K562 (cell line): ENCODE measurements around the gene FDX2. TPM values are rescaled to one million over a fixed set of nuclear protein-coding genes. Genes with fewer than 3 reads are reported as not detected.

ENCODE experiments used
- ATAC-seq: fragments of 200-7000 bp; cut with Tn5 transposase; 3 replicates; pipeline ENCODE4 v1.9.1; 2020; ENCODE audit warnings: moderate library complexity
- BruUV-seq: library from RNA; stranded (reverse); fragments of 400-500 nt; replicated peaks from 2 replicates; lab custom pipeline; 2021; lab: Mats Ljungman, UMichigan
- CTCF ChIA-PET: fragments of 300-600 bp; formaldehyde crosslinking; extraction: SDS; loops from one replicate; lab custom pipeline; 2021; ENCODE audit warnings: low intra/inter-chr PET ratio; lab: Yijun Ruan, JAX
- POLR2A ChIA-PET: fragments of 300-600, 350-650 bp; sonication (Branson Sonifier 250); formaldehyde crosslinking; extraction: SDS; loops from one replicate; lab custom pipeline; 2021; ENCODE audit warnings: antibody characterized with exemption, inconsistent platforms; lab: Yijun Ruan, JAX
- DNase-seq, 4 experiments: peaks; one replicate each; pipeline versions ENCODE4 v3.0.0 to v3.0.0-alpha.2; 2011 to 2018; ENCODE audit warnings: low spot score in 3 of 4, mixed read lengths in 3 of 4; ENCODE audit errors: extremely low read depth in 1 of 4
- FAIRE-seq: peaks from 2 replicates; lab custom pipeline; 2011; peaks lifted over from hg19 to GRCh38; lab: Jason Lieb, UNC
- H2AFZ ChIP-seq: 2 replicates; pipeline ENCODE4 v1.6.0; 2011; ENCODE audit warnings: low read depth, low read length, control low read depth, inconsistent platforms
- H3K27ac ChIP-seq: fragments of 200-600 bp; 3 replicates; pipeline ENCODE4 v1.8.0; 2011; ENCODE audit warnings: low read depth, mild to moderate bottlenecking, control low read depth, inconsistent platforms, low read length, moderate library complexity, mixed read lengths; ENCODE audit errors: extremely low read depth
- H3K27me3 ChIP-seq, 2 experiments: fragments of 300-600 bp in 1 of 2; 2 replicates in 1 of 2; 3 replicates in 1 of 2; pipeline versions ENCODE4 v1.6.0 to v1.8.0; 2011; ENCODE audit warnings: inconsistent platforms in 2 of 2, low read length in 2 of 2, mild to moderate bottlenecking in 1 of 2, mixed read lengths in 1 of 2, moderate library complexity in 1 of 2; ENCODE audit not compliant: control insufficient read depth in 2 of 2, insufficient read depth in 2 of 2
- H3K36me3 ChIP-seq: fragments of 300-600 bp; 3 replicates; pipeline ENCODE4 v1.8.0; 2011; ENCODE audit warnings: mild to moderate bottlenecking, low read length, inconsistent platforms; ENCODE audit not compliant: control insufficient read depth, insufficient read depth
- H3K4me1 ChIP-seq, 2 experiments: fragments of 200-600 bp in 1 of 2; replicated peaks in 1 of 2; 2 replicates in 1 of 2; 3 replicates in 1 of 2; pipeline versions ENCODE4 v1.5.1 to v1.8.0; 2011; ENCODE audit warnings: inconsistent platforms in 2 of 2, low read length in 2 of 2, mild to moderate bottlenecking in 1 of 2, mixed read lengths in 1 of 2, moderate library complexity in 1 of 2; ENCODE audit not compliant: control insufficient read depth in 2 of 2, insufficient read depth in 2 of 2
- H3K4me2 ChIP-seq: 2 replicates; pipeline ENCODE4 v1.6.1; 2011; ENCODE audit warnings: low read length, control low read depth, inconsistent platforms, mixed read lengths; ENCODE audit not compliant: insufficient read depth
- H3K4me3 ChIP-seq: fragments of 200-600 bp; sonication (generic), shearing (Covaris generic); 2 replicates; pipeline ENCODE4 v1.5.1; 2016; ENCODE audit warnings: control low read depth, inconsistent platforms
- H3K79me2 ChIP-seq: fragments of 200-600 bp; 3 replicates; pipeline ENCODE4 v1.8.0; 2011; ENCODE audit warnings: low read length, inconsistent platforms; ENCODE audit not compliant: control insufficient read depth, insufficient read depth
- H3K9ac ChIP-seq, 2 experiments: 2 replicates each; pipeline versions ENCODE4 v1.6.0 to v1.6.1; 2011; ENCODE audit warnings: low read depth in 2 of 2, low read length in 2 of 2, control low read depth in 1 of 2, inconsistent platforms in 1 of 2, mild to moderate bottlenecking in 1 of 2, mixed read lengths in 1 of 2; ENCODE audit not compliant: insufficient read depth in 1 of 2
- H3K9me1 ChIP-seq: one replicate; pipeline ENCODE4 v1.6.0; 2011; ENCODE audit warnings: inconsistent platforms, mild to moderate bottlenecking, low read length, moderate library complexity; ENCODE audit not compliant: control insufficient read depth, insufficient read depth
- H3K9me3 ChIP-seq: replicated peaks from 2 replicates; pipeline ENCODE4 v1.5.1; 2011; ENCODE audit warnings: low read depth, low read length, inconsistent platforms; ENCODE audit not compliant: control insufficient read depth, insufficient read depth
- H4K20me1 ChIP-seq: replicated peaks from 2 replicates; pipeline ENCODE4 v1.6.1; 2011; ENCODE audit warnings: low read length, inconsistent platforms, mixed read lengths; ENCODE audit not compliant: control insufficient read depth, insufficient read depth
- ARNT ChIP-seq, 2 experiments: fragments of 450-650 bp; IDR thresholded peaks; 2 replicates each; pipeline ENCODE4 v1.6.1; 2016; ENCODE audit warnings: mild to moderate bottlenecking in 1 of 2
- CREB5 ChIP-seq: fragments of 250-450 bp; sonication (Bioruptor Pico); IDR thresholded peaks from 2 replicates; pipeline ENCODE4 v1.5.0; 2020; ENCODE audit warnings: mild to moderate bottlenecking
- DACH1 ChIP-seq: fragments of 450-650 bp; IDR thresholded peaks from 2 replicates; pipeline ENCODE4 v1.6.1; 2018; ENCODE audit not compliant: partially characterized antibody
- FOXO4 ChIP-seq: fragments of 450-650 bp; formaldehyde crosslinking; IDR thresholded peaks from 2 replicates; pipeline ENCODE4 v1.4.0; 2020; ENCODE audit warnings: mild to moderate bottlenecking, moderate library complexity
- IRF9 ChIP-seq: fragments of 450-650 bp; IDR thresholded peaks from 2 replicates; pipeline ENCODE4 v1.6.1; 2016; ENCODE audit warnings: missing biosample characterization, missing genetic modification characterization
- MCM2 ChIP-seq: fragments of 450-650 bp; IDR thresholded peaks from 2 replicates; pipeline ENCODE4 v1.6.1; 2017; ENCODE audit warnings: low read depth, mild to moderate bottlenecking
- NCOR1 ChIP-seq: fragments of 450-650 bp; IDR thresholded peaks from 2 replicates; pipeline ENCODE4 v1.6.1; 2016; ENCODE audit warnings: mild to moderate bottlenecking, moderate library complexity
- NR4A1 ChIP-seq, 2 experiments: fragments of 250-450 bp in 1 of 2; fragments of 450-650 bp in 1 of 2; sonication (Bioruptor Pico) in 1 of 2; IDR thresholded peaks; 2 replicates each; pipeline versions ENCODE4 v1.4.0 to v1.6.1; 2016 to 2020; ENCODE audit warnings: mild to moderate bottlenecking in 2 of 2, missing compliant biosample characterization in 1 of 2, missing genetic modification characterization in 1 of 2, moderate library complexity in 1 of 2
- PML ChIP-seq: IDR thresholded peaks from 2 replicates; pipeline ENCODE4 v1.6.1; 2012; ENCODE audit warnings: low read length, inconsistent platforms
- PTBP1 ChIP-seq: fragments of 200-400 bp; formaldehyde crosslinking; IDR thresholded peaks from 2 replicates; pipeline ENCODE4 v1.6.1; 2017; ENCODE audit warnings: low read depth, low read length
- RFX7 ChIP-seq: fragments of 250-450 bp; sonication (Bioruptor Pico); IDR thresholded peaks from 2 replicates; pipeline ENCODE4 v1.5.1; 2021; ENCODE audit warnings: mild to moderate bottlenecking
- ZHX1 ChIP-seq: fragments of 150-350 bp; conservative IDR thresholded peaks from 2 replicates; pipeline ENCODE4 v1.6.1; 2014; ENCODE audit warnings: low read length
- ZNF311 ChIP-seq: fragments of 250-450 bp; sonication (Bioruptor Pico); IDR thresholded peaks from 2 replicates; pipeline ENCODE4 v1.4.0; 2020; ENCODE audit warnings: mild to moderate bottlenecking, moderate library complexity
- WGBS: fragments of 100-300 bp; shearing (Covaris generic); methylation state at CpG from one replicate; pipeline ENCODE4 v1.1.6; 2016; ENCODE audit warnings: low coverage, mixed read lengths; ENCODE audit not compliant: insufficient coverage; ENCODE audit errors: missing lambda C conversion rate; 5-methylcytosine and 5-hydroxymethylcytosine counted together
- in situ Hi-C: fragments of 300-500 bp; cut with MboI; formaldehyde crosslinking; loops from 4 replicates; pipeline ENCODE4 v1.15.0; 2018; ENCODE audit warnings: inconsistent platforms, mixed read lengths
- intact Hi-C: fragments of 100-400 bp; cut with micrococcal nuclease; formaldehyde crosslinking; loops from 2 replicates; pipeline ENCODE4 v1.14.2; 2022
- polyA plus RNA-seq, 8 experiments: library from polyadenylated mRNA; depleted of rRNA in 4 of 8; stranded (reverse) in 5 of 8; unstranded in 3 of 8; fragments of >200 nt; fragmentation: Nextera tagmentation in 2 of 8; fragmentation: Illumina TruSeq in 1 of 8; extraction: Ambion mirVana in 2 of 8; extraction: Trizol in 1 of 8; gene quantifications; 2 replicates each; pipeline versions ENCODE4 v1.2.1 to v1.2.3, GENCODE V29; 2011 to 2014; ENCODE audit warnings: inconsistent platforms in 1 of 8, missing spikeins in 1 of 8
- total RNA-seq, 7 experiments: library from RNA; depleted of rRNA in 6 of 7; stranded (reverse); fragments of >200 nt in 6 of 7; fragmentation: Illumina TruSeq in 2 of 7; extraction: Trizol in 2 of 7; gene quantifications; 2 replicates each; pipeline versions ENCODE4 v1.2.1 to v1.2.3, GENCODE V29; 2011 to 2021; ENCODE audit warnings: low replicate concordance in 1 of 7
- TF ChIP-seq, protein P1 (sequence below): sonication (generic); formaldehyde crosslinking; IDR thresholded peaks from 2 replicates; pipeline ENCODE4 v1.8.0; 2022; ENCODE audit warnings: missing genetic modification reagents, mild to moderate bottlenecking, moderate library complexity, borderline replicate concordance

The FDX2 gene
- total and polyA plus RNA-seq, 9 of the 15 experiments (the other 6 are each of a cell fraction or from before 2014, with no cell fraction given) = 2.5 to 49.8 (median 29.7) TPM

DNA sequence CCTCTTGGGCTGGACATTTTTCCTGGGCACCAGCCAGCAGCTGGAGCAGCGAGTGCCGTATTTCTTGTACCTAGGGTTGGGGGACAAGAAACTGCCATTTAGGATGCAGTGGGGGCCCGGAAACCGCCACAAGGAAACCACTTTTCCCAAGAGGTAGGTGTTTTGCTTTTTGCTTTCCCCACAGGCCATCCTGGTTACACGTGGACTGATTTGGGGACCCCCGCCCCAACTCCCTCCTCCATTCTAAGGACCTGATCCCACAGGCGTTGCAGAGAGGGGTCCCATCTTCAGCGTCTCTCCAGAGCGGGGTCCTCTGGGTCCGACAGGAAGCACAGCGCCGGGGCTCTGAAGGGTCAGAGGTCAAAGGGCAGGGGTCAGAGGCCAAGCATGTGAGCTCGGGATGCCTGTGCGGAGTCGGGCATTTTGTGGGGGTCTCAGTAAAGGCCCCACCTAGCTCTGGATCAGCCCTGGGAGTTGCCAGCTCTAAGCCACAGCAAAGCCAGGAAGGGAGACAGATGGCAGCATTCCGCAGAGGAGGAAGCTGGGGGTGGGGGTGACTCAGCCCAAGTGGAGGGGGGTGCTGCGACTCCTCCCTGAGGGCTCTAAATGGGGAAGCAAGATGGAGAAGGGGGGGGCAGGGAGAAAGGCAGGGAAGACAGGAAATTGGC lies 10.5 kb downstream of the FDX2 start:
- no peak for ATAC-seq
- H3K27ac ChIP-seq = peak overlapping the region; percentile 50; the same call in 2 of the 3 replicates
- peak overlapping the region in 1 of 2 experiments; percentile 56; a peak in 2 of 4 replicates for H3K9ac ChIP-seq
- H3K79me2 ChIP-seq = no peaks in the 10 kb centered on the region
- H3K27me3 ChIP-seq = no peaks in the 10 kb centered on the region
- in situ Hi-C loops = no loop called here
- no TSS peak for BruUV-seq
- no peaks in the 10 kb centered on the region for H3K9me3 ChIP-seq
- ChIA-PET POLR2A (interaction anchor here (0.7 to 3.6 kb wide), 7 partner anchors 9 to 28 kb away, joined by 3 to 17 read pairs (median 4); partner anchors contain the start of genes FDX2 and RAVER1), CTCF (no interaction called here)
- FAIRE-seq = no peak
- H4K20me1 ChIP-seq = no peaks in the 10 kb centered on the region
- no peaks in the 10 kb centered on the region for H3K9me1 ChIP-seq
- H3K36me3 ChIP-seq = peaks cover 22% of the 10 kb centered on the region; the same call in 1 of the 3 replicates
- no peak overlapping the region for H3K4me3 ChIP-seq
- no peak overlapping the region for H3K4me2 ChIP-seq
- 65% methylated on average over 11 of the region's 17 CpGs for WGBS
- 0 out of 2 replicates have a peak overlapping the region, but pooled peaks have one; percentile 34 for H2AFZ ChIP-seq
- H3K4me1 ChIP-seq = peaks cover 38 to 72% of the 10 kb centered on the region in 2 experiments; a peak in 4 of 5 replicates
- intact Hi-C loops = no loop called here
- DNase-seq = peak in 2 of 4 experiments; percentile 51 to 53
- TF ChIP-seq, protein P1, sequence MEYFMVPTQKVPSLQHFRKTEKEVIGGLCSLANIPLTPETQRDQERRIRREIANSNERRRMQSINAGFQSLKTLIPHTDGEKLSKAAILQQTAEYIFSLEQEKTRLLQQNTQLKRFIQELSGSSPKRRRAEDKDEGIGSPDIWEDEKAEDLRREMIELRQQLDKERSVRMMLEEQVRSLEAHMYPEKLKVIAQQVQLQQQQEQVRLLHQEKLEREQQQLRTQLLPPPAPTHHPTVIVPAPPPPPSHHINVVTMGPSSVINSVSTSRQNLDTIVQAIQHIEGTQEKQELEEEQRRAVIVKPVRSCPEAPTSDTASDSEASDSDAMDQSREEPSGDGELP (CRISPR knock-in tag) = peak; percentile 27; the same call in 1 of the 2 replicates
- TF ChIP-seq FOXO4 (CRISPR knock-in tag) = no peak
- TF ChIP-seq RFX7 (CRISPR knock-in tag) = no peak
- no peak for TF ChIP-seq NCOR1
- TF ChIP-seq MCM2 = no peak
- no peak for TF ChIP-seq CREB5 (CRISPR knock-in tag)
- peak in 1 of 2 experiments; percentile 76; a peak in 1 of 4 replicates for TF ChIP-seq ARNT (IDR thresholded peaks at IDR 0.05)
- TF ChIP-seq DACH1 = peak; percentile 20
- no peak for TF ChIP-seq NR4A1 (CRISPR knock-in tag; IDR thresholded peaks at IDR 0.05)
- TF ChIP-seq NR4A1 (tag; IDR thresholded peaks at IDR 0.05) = peak; percentile 73; the same call in 1 of the 2 replicates
- no peak for TF ChIP-seq ZHX1
- TF ChIP-seq ZNF311 (CRISPR knock-in tag) = 0 out of 2 replicates have a peak, but pooled peaks have one; percentile 36
- peak; percentile 7; the same call in 1 of the 2 replicates for TF ChIP-seq IRF9 (tag)
- no peak for TF ChIP-seq PML
- peak; percentile 100 for TF ChIP-seq PTBP1
